Trophoblast cell (in vitro differentiated cells and primary cell): ENCODE data around the gene LMO4.
A peak's percentile ranks its signal among the peaks of the same experiment; 100 is the strongest.

Source experiments
- DNase-seq, 2 donors: peaks; one replicate each; pipeline ENCODE4 v3.0.0-alpha.2; 2016
- H2AFZ ChIP-seq: 2 replicates; pipeline ENCODE4 v1.6.1; 2013; ENCODE audit warnings: low read length, moderate library complexity, mild to moderate bottlenecking; ENCODE audit not compliant: insufficient read depth, poor library complexity
- H2AK5ac ChIP-seq: 2 replicates; pipeline ENCODE4 v1.6.1; 2013; ENCODE audit warnings: mild to moderate bottlenecking, low read length
- H2BK120ac ChIP-seq: 2 replicates; pipeline ENCODE4 v1.6.1; 2013; ENCODE audit warnings: low read length, mild to moderate bottlenecking, moderate library complexity; ENCODE audit not compliant: insufficient read depth, poor library complexity
- H2BK12ac ChIP-seq: 2 replicates; pipeline ENCODE4 v1.6.1; 2013; ENCODE audit warnings: mild to moderate bottlenecking, low read length, moderate library complexity
- H2BK5ac ChIP-seq: 2 replicates; pipeline ENCODE4 v1.6.1; 2013; ENCODE audit warnings: low read length, low read depth, moderate library complexity, mild to moderate bottlenecking; ENCODE audit not compliant: poor library complexity
- H3K14ac ChIP-seq: 2 replicates; pipeline ENCODE4 v1.6.1; 2013; ENCODE audit warnings: mild to moderate bottlenecking, low read length
- H3K18ac ChIP-seq: 2 replicates; pipeline ENCODE4 v1.6.1; 2013; ENCODE audit warnings: mild to moderate bottlenecking, low read length
- H3K23ac ChIP-seq: 2 replicates; pipeline ENCODE4 v1.6.1; 2013; ENCODE audit warnings: low read length
- H3K27ac ChIP-seq: 2 replicates; pipeline ENCODE4 v1.5.1; 2013; ENCODE audit warnings: low read depth, mild to moderate bottlenecking, inconsistent platforms, low read length, moderate library complexity
- H3K27me3 ChIP-seq: 2 replicates; pipeline ENCODE4 v1.6.1; 2013; ENCODE audit warnings: inconsistent platforms, mild to moderate bottlenecking, low read length, moderate library complexity; ENCODE audit not compliant: insufficient read depth
- H3K36me3 ChIP-seq, 2 experiments: 1 replicate in 1 of 2; 2 replicates in 1 of 2; pipeline ENCODE4 v1.6.1; 2013; ENCODE audit warnings: low read length in 2 of 2, mild to moderate bottlenecking in 2 of 2, moderate library complexity in 1 of 2; ENCODE audit not compliant: insufficient read depth in 2 of 2, control insufficient read depth in 1 of 2
- H3K4ac ChIP-seq: 2 replicates; pipeline ENCODE4 v1.6.1; 2013; ENCODE audit warnings: low read depth, mild to moderate bottlenecking, low read length, moderate library complexity
- H3K4me1 ChIP-seq, 2 experiments: 1 replicate in 1 of 2; 2 replicates in 1 of 2; pipeline ENCODE4 v1.6.1; 2013; ENCODE audit warnings: low read length in 2 of 2, mild to moderate bottlenecking in 2 of 2, moderate library complexity in 1 of 2; ENCODE audit not compliant: insufficient read depth in 2 of 2, control insufficient read depth in 1 of 2
- H3K4me2 ChIP-seq: 2 replicates; pipeline ENCODE4 v1.6.1; 2013; ENCODE audit warnings: inconsistent platforms, mild to moderate bottlenecking, low read length, moderate library complexity
- H3K4me3 ChIP-seq: 2 replicates; pipeline ENCODE4 v1.5.1; 2013; ENCODE audit warnings: mild to moderate bottlenecking, low read depth, low read length, inconsistent platforms
- H3K79me1 ChIP-seq: one replicate; pipeline ENCODE4 v1.6.1; 2013; ENCODE audit warnings: low read length
- H3K79me2 ChIP-seq: 2 replicates; pipeline ENCODE4 v1.6.1; 2013; ENCODE audit warnings: low read length, mild to moderate bottlenecking; ENCODE audit not compliant: control insufficient read depth, insufficient read depth, poor library complexity
- H3K9ac ChIP-seq: 2 replicates; pipeline ENCODE4 v1.6.1; 2013; ENCODE audit warnings: mild to moderate bottlenecking, low read length
- H3K9me3 ChIP-seq: 2 replicates; pipeline ENCODE4 v1.6.1; 2013; ENCODE audit warnings: low read depth, mild to moderate bottlenecking, control low read depth, inconsistent platforms, low read length; ENCODE audit not compliant: insufficient read depth
- H4K12ac ChIP-seq: 2 replicates; pipeline ENCODE4 v1.6.1; 2013; ENCODE audit warnings: low read depth, mild to moderate bottlenecking, low read length, moderate library complexity
- H4K8ac ChIP-seq: 2 replicates; pipeline ENCODE4 v1.6.1; 2013; ENCODE audit warnings: low read depth, mild to moderate bottlenecking, low read length, moderate library complexity
- H4K91ac ChIP-seq: one replicate; pipeline ENCODE4 v1.6.1; 2013; ENCODE audit warnings: low read depth, mild to moderate bottlenecking, low read length, moderate library complexity
- WGBS: extraction: QIAGEN DNeasy Blood & Tissue Kit; methylation state at CpG from one replicate; pipeline ENCODE4 v1.1.7; 2013; ENCODE audit warnings: missing lambda C conversion rate; ENCODE audit not compliant: insufficient read length, insufficient coverage; ENCODE audit errors: extremely low coverage; 5-methylcytosine and 5-hydroxymethylcytosine counted together

Gene LMO4

DNA sequence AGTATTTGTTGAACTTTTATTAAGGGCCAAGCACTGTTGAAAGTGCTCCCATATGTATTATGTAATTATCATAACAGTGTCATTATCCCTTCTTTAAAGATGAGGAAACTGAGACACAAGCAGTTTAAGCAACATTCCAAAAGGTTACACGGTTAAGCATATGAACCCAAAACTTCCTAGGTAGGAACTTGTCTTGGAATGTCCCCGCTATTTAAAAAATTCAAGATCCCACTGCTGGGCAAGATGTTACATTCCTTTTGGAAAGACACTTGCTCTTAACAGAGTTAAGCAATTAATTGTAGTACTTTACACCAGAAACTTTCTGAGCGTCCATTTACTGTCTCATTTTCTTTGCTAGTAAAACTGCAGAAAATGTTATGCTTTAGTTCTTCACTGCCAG, 15.6 kb downstream of the LMO4 start:
- H3K18ac ChIP-seq: no peak overlapping the region
- no peak overlapping the region for H4K8ac ChIP-seq
- no peaks in the 10 kb centered on the region for H3K79me2 ChIP-seq
- peaks cover 3 to 21% of the 10 kb centered on the region in 2 experiments for H3K36me3 ChIP-seq
- no peak overlapping the region for H2AFZ ChIP-seq
- H3K4me3 ChIP-seq: no peak overlapping the region
- H3K27ac ChIP-seq: no peak overlapping the region
- no peak overlapping the region for H3K4me2 ChIP-seq
- H4K12ac ChIP-seq: no peak overlapping the region
- H3K9ac ChIP-seq: no peak overlapping the region
- H3K4me1 ChIP-seq: no peaks in the 10 kb centered on the region
- H3K23ac ChIP-seq: no peak overlapping the region
- H3K14ac ChIP-seq: no peak overlapping the region
- no peak overlapping the region for H2AK5ac ChIP-seq
- no peak overlapping the region for H2BK5ac ChIP-seq
- peak in 1 of 2 donors; percentile 64 for DNase-seq
- no peaks in the 10 kb centered on the region for H3K79me1 ChIP-seq
- H2BK12ac ChIP-seq: no peak overlapping the region
- H4K91ac ChIP-seq: no peak overlapping the region
- no CpG with 5 or more reads among the region's 3 CpGs for WGBS
- H3K4ac ChIP-seq: no peak overlapping the region
- H3K9me3 ChIP-seq: no peaks in the 10 kb centered on the region
- H2BK120ac ChIP-seq: no peak overlapping the region
- no peaks in the 10 kb centered on the region for H3K27me3 ChIP-seq

DNA sequence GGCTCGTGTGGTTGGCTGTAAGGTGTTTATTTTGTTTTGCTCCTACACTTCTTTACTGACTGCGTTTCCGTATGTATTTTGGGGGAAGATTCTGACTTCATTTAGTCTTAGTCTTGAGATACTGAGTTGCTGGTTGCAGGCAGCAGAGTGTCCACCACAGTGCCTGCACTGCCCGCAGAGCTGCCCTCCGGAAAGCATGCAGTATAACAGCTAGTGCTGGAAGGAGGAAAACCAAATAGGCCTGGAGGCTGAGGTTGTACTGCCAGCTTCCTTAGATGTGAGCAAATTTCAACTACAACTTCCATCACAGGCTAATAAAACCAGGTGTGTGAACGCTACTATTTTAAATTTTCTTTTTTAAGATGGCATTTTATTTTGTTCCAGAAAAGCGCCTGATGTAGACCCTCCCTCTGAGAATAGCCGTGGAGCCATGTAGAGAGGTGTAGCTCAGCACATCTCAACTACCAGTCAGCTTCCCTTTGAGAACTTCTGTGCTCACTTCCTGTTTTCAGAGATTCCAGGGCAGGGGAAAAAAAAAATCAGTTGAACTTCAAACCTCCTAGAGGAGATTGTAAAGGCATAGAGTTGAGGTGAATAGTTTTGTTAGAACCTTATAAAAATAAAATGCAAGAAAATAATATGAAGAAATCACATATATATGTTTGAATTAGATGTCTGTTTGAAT, 17.6 kb downstream of the LMO4 start:
- Histone ChIP-seq H3K9ac (no peak overlapping the region), H2BK12ac (no peak overlapping the region), H3K4me1 (no peaks in the 10 kb centered on the region), H3K9me3 (no peaks in the 10 kb centered on the region), H3K27ac (peak overlapping the region; percentile 1), H3K14ac (no peak overlapping the region), H2AK5ac (no peak overlapping the region), H4K8ac (no peak overlapping the region), H2AFZ (no peak overlapping the region), H3K18ac (no peak overlapping the region), H3K36me3 (peaks cover 2 to 12% of the 10 kb centered on the region in 2 experiments), H4K12ac (no peak overlapping the region), H3K27me3 (no peaks in the 10 kb centered on the region), H3K4me3 (no peak overlapping the region), H3K4me2 (no peak overlapping the region), H3K23ac (no peak overlapping the region), H3K79me2 (no peaks in the 10 kb centered on the region), H3K79me1 (no peaks in the 10 kb centered on the region), H3K4ac (no peak overlapping the region), H2BK5ac (no peak overlapping the region), H2BK120ac (no peak overlapping the region), H4K91ac (no peak overlapping the region)
- peak; percentile 27 to 46 for DNase-seq
- WGBS: no CpG with 5 or more reads among the region's 8 CpGs

- H4K91ac ChIP-seq: no peak overlapping the region
- no peak overlapping the region for H3K23ac ChIP-seq
- no peak overlapping the region for H2AK5ac ChIP-seq
- no peak overlapping the region for H3K4ac ChIP-seq
- H2BK120ac ChIP-seq: no peak overlapping the region
- no peak overlapping the region for H3K4me3 ChIP-seq
- no peaks in the 10 kb centered on the region for H3K79me2 ChIP-seq
- no peak overlapping the region for H3K9ac ChIP-seq
- WGBS: no CpG with 5 or more reads among the region's 7 CpGs
- H3K36me3 ChIP-seq: peaks cover 2 to 9% of the 10 kb centered on the region in 2 experiments
- H3K18ac ChIP-seq: no peak overlapping the region
- no peaks in the 10 kb centered on the region for H3K79me1 ChIP-seq
- no peak overlapping the region for H3K4me2 ChIP-seq
- no peak overlapping the region for H4K8ac ChIP-seq
- no peak for DNase-seq
- H3K27me3 ChIP-seq: no peaks in the 10 kb centered on the region
- no peak overlapping the region for H2AFZ ChIP-seq
- H2BK5ac ChIP-seq: no peak overlapping the region
- H4K12ac ChIP-seq: no peak overlapping the region
- no peak overlapping the region for H3K14ac ChIP-seq
- H3K27ac ChIP-seq: no peak overlapping the region
- H3K9me3 ChIP-seq: no peaks in the 10 kb centered on the region
- no peak overlapping the region for H2BK12ac ChIP-seq
- H3K4me1 ChIP-seq: no peaks in the 10 kb centered on the region
Measured at GRCh38 chr1:87348341-87349019, 19.8 kb downstream of the LMO4 start.

GRCh38 chr1:87349036-87349435, 20.4 kb downstream of the LMO4 start:
- no peak overlapping the region for H3K9ac ChIP-seq
- no peaks in the 10 kb centered on the region for H3K27me3 ChIP-seq
- H3K4me2 ChIP-seq: no peak overlapping the region
- WGBS: no CpG with 5 or more reads among the region's 2 CpGs
- H4K91ac ChIP-seq: no peak overlapping the region
- no peaks in the 10 kb centered on the region for H3K4me1 ChIP-seq
- H2AK5ac ChIP-seq: no peak overlapping the region
- no peak for DNase-seq
- H3K79me2 ChIP-seq: no peaks in the 10 kb centered on the region
- no peaks in the 10 kb centered on the region for H3K79me1 ChIP-seq
- H2BK12ac ChIP-seq: no peak overlapping the region
- peaks cover 2 to 9% of the 10 kb centered on the region in 2 experiments for H3K36me3 ChIP-seq
- no peak overlapping the region for H4K8ac ChIP-seq
- no peak overlapping the region for H4K12ac ChIP-seq
- no peak overlapping the region for H2BK5ac ChIP-seq
- no peak overlapping the region for H3K27ac ChIP-seq
- no peak overlapping the region for H3K4me3 ChIP-seq
- H3K23ac ChIP-seq: no peak overlapping the region
- H3K4ac ChIP-seq: no peak overlapping the region
- H3K14ac ChIP-seq: no peak overlapping the region
- no peak overlapping the region for H3K18ac ChIP-seq
- no peaks in the 10 kb centered on the region for H3K9me3 ChIP-seq
- no peak overlapping the region for H2AFZ ChIP-seq
- H2BK120ac ChIP-seq: no peak overlapping the region
